GM18873 (cell line): Measurements from ENCODE around the gene ZCCHC24.

Experiments
- ATAC-seq: cut with Tn5 transposase; IDR thresholded peaks from one replicate; pipeline ENCODE4 v1.9.1; 2021; ENCODE audit warnings: mild to moderate bottlenecking, moderate library complexity, moderate number of reproducible peaks; ENCODE audit not compliant: unreplicated experiment, low FRiP score

Gene ZCCHC24

GRCh38 chr10:79352035-79352877 lies 93.2 kb downstream of the ZCCHC24 start:
- no peak for ATAC-seq

- ATAC-seq: no peak
Measured at GRCh38 chr10:79351332-79351731, 94.1 kb downstream of the ZCCHC24 start.

GRCh38 chr10:79350407-79351154 lies 94.8 kb downstream of the ZCCHC24 start:
- no peak for ATAC-seq

- ATAC-seq: no peak
Measured at GRCh38 chr10:79349766-79350406, 95.5 kb downstream of the ZCCHC24 start.

- ATAC-seq: no peak
Measured at GRCh38 chr10:79349072-79349491, 96.3 kb downstream of the ZCCHC24 start.

- ATAC-seq: no peak
Measured at GRCh38 chr10:79348640-79348988, 96.8 kb downstream of the ZCCHC24 start.

GRCh38 chr10:79347894-79348639 lies 97.4 kb downstream of the ZCCHC24 start:
- ATAC-seq: peak; percentile 67

- peak; percentile 50 for ATAC-seq
Measured at GRCh38 chr10:79347226-79347893, 98.1 kb downstream of the ZCCHC24 start, which contains the start of gene PPIF. Gene PPIF (plus strand): TSS chr10:79347469. CDS start chr10:79347549, 80 bp downstream.

GRCh38 chr10:79346388-79347225 lies 98.8 kb downstream of the ZCCHC24 start:
- ATAC-seq: no peak

- ATAC-seq: no peak
Measured at GRCh38 chr10:79346012-79346340, 99.4 kb downstream of the ZCCHC24 start.

GRCh38 chr10:79345241-79346011 lies 100.0 kb downstream of the ZCCHC24 start:
- no peak for ATAC-seq

- ATAC-seq: no peak
Measured at GRCh38 chr10:79344502-79345195, 100.8 kb downstream of the ZCCHC24 start.

- ATAC-seq: no peak
Measured at GRCh38 chr10:79342811-79343561, 102.4 kb downstream of the ZCCHC24 start.

- no peak for ATAC-seq
Measured at GRCh38 chr10:79342295-79342761, 103.1 kb downstream of the ZCCHC24 start.

- ATAC-seq: no peak
Measured at GRCh38 chr10:79340646-79341244, 104.7 kb downstream of the ZCCHC24 start.

- no peak for ATAC-seq
Measured at GRCh38 chr10:79339266-79339665, 106.2 kb downstream of the ZCCHC24 start.
